Islet precursor cell (in vitro differentiated cells): ENCODE results near the gene BCL3.

Experiments
- DNase-seq: peaks from one replicate; pipeline ENCODE4 v3.0.0-alpha.2; 2018

BCL3 gene

GRCh38 chr19:44795398-44795987 is 47.0 kb downstream of the BCL3 start:
- no peak for DNase-seq

GRCh38 chr19:44796701-44797115 is 48.2 kb downstream of the BCL3 start:
- DNase-seq = peak; percentile 74

- DNase-seq = no peak
These were observed 51.3 kb downstream of the BCL3 start for GRCh38 chr19:44799627-44800346.

- DNase-seq = peak; percentile 92
These were observed 52.0 kb downstream of the BCL3 start for GRCh38 chr19:44800461-44800860.

- no peak for DNase-seq
These were observed 55.2 kb downstream of the BCL3 start for GRCh38 chr19:44803442-44804428.

GRCh38 chr19:44806291-44806690 is 57.8 kb downstream of the BCL3 start:
- DNase-seq = no peak

- no peak for DNase-seq
These were observed 58.7 kb downstream of the BCL3 start for GRCh38 chr19:44807162-44807561.

GRCh38 chr19:44807652-44808462 is 59.3 kb downstream of the BCL3 start:
- DNase-seq = peak; percentile 97

GRCh38 chr19:44808463-44809371 is 60.2 kb downstream of the BCL3 start, which contains the start of gene BCAM:
Gene BCAM (plus strand): TSS chr19:44809103. CDS start chr19:44809125, 22 bp downstream.
- peak; percentile 89 for DNase-seq
